ENCODE measurements around the gene SSTR4. TPM values are rescaled to one million over a fixed set of nuclear protein-coding genes. Genes with fewer than 3 reads are reported as not detected.
"Not testable (repeated sequence)": the region's sequence is repeated elsewhere in the genome, so short reads cannot be mapped to it uniquely, and the experiment has no call there.

SSTR4 gene
- total RNA-seq, 1 donor from 2014 or later: not detected

- Mint-ChIP-seq H3K4me3 (no peak overlapping the region), H3K27ac (no peak overlapping the region), H3K9me3 (no peaks in the 10 kb centered on the region), H3K36me3 (ENCODE audit: low read depth) (no peaks in the 10 kb centered on the region), H3K4me1 (no peaks in the 10 kb centered on the region), H3K27me3 (peaks cover 1% of the 10 kb centered on the region)
- no peak for DNase-seq
- intact Hi-C loops (cut with micrococcal nuclease): no loop called here
Observed at GRCh38 chr20:23023621-23024177, 11.4 kb upstream of the SSTR4 start.

- Mint-ChIP-seq H3K27ac (no peak overlapping the region), H3K27me3 (peaks cover 1% of the 10 kb centered on the region), H3K4me3 (no peak overlapping the region), H3K36me3 (ENCODE audit: low read depth) (no peaks in the 10 kb centered on the region), H3K4me1 (no peaks in the 10 kb centered on the region), H3K9me3 (no peaks in the 10 kb centered on the region)
- no peak for DNase-seq
- intact Hi-C loops (cut with micrococcal nuclease): no loop called here
Observed at GRCh38 chr20:23024701-23025100, 10.4 kb upstream of the SSTR4 start.

GRCh38 chr20:23025503-23025902 lies 9.6 kb upstream of the SSTR4 start:
- H3K36me3 Mint-ChIP-seq (ENCODE audit: low read depth); H3K4me3 Mint-ChIP-seq; DNase-seq; H3K27me3 Mint-ChIP-seq; intact Hi-C loops (cut with micrococcal nuclease); H3K9me3 Mint-ChIP-seq; H3K4me1 Mint-ChIP-seq; H3K27ac Mint-ChIP-seq: not testable (repeated sequence)

GRCh38 chr20:23027721-23028120 lies 7.4 kb upstream of the SSTR4 start:
- Mint-ChIP-seq H3K36me3 (ENCODE audit: low read depth) (no peaks in the 10 kb centered on the region), H3K27me3 (peaks cover 2% of the 10 kb centered on the region), H3K4me3 (no peak overlapping the region), H3K9me3 (no peaks in the 10 kb centered on the region), H3K27ac (no peak overlapping the region), H3K4me1 (no peaks in the 10 kb centered on the region)
- no peak for DNase-seq
- intact Hi-C loops (cut with micrococcal nuclease): no loop called here

GRCh38 chr20:23028392-23028791 lies 6.7 kb upstream of the SSTR4 start:
- no peaks in the 10 kb centered on the region for H3K36me3 Mint-ChIP-seq (ENCODE audit: low read depth)
- H3K9me3 Mint-ChIP-seq: no peaks in the 10 kb centered on the region
- intact Hi-C loops (cut with micrococcal nuclease): no loop called here
- H3K4me3 Mint-ChIP-seq: no peak overlapping the region
- no peaks in the 10 kb centered on the region for H3K4me1 Mint-ChIP-seq
- H3K27ac Mint-ChIP-seq: no peak overlapping the region
- H3K27me3 Mint-ChIP-seq: peaks cover 6% of the 10 kb centered on the region
- no peak for DNase-seq

- H3K27me3 Mint-ChIP-seq: peaks cover 6% of the 10 kb centered on the region
Observed at GRCh38 chr20:23029324-23029723, 5.8 kb upstream of the SSTR4 start.

GRCh38 chr20:23031346-23031745 lies 3.8 kb upstream of the SSTR4 start:
- H3K27me3 Mint-ChIP-seq: peaks cover 6% of the 10 kb centered on the region
- H3K4me1 Mint-ChIP-seq: no peaks in the 10 kb centered on the region
- no peaks in the 10 kb centered on the region for H3K9me3 Mint-ChIP-seq
- DNase-seq: no peak
- H3K27ac Mint-ChIP-seq: no peak overlapping the region
- H3K4me3 Mint-ChIP-seq: no peak overlapping the region
- H3K36me3 Mint-ChIP-seq (ENCODE audit: low read depth): no peaks in the 10 kb centered on the region
- intact Hi-C loops (cut with micrococcal nuclease): no loop called here

More at GRCh38 chr20:23029324-23029723, 5.8 kb upstream of the SSTR4 start:
- H3K4me1 Mint-ChIP-seq: no peaks in the 10 kb centered on the region
- no peaks in the 10 kb centered on the region for H3K9me3 Mint-ChIP-seq
- DNase-seq: no peak
- H3K36me3 Mint-ChIP-seq (ENCODE audit: low read depth): no peaks in the 10 kb centered on the region
- no peak overlapping the region for H3K27ac Mint-ChIP-seq
- H3K4me3 Mint-ChIP-seq: no peak overlapping the region
- intact Hi-C loops (cut with micrococcal nuclease): no loop called here

GRCh38 chr20:23032056-23032749 lies 2.9 kb upstream of the SSTR4 start:
- peaks cover 10% of the 10 kb centered on the region for H3K27me3 Mint-ChIP-seq
- no peaks in the 10 kb centered on the region for H3K9me3 Mint-ChIP-seq
- no peak for DNase-seq
- no peak overlapping the region for H3K27ac Mint-ChIP-seq
- no peak overlapping the region for H3K4me3 Mint-ChIP-seq
- intact Hi-C loops (cut with micrococcal nuclease): no loop called here
- no peaks in the 10 kb centered on the region for H3K4me1 Mint-ChIP-seq
- no peaks in the 10 kb centered on the region for H3K36me3 Mint-ChIP-seq (ENCODE audit: low read depth)

- H3K9me3 Mint-ChIP-seq: no peaks in the 10 kb centered on the region
- H3K4me1 Mint-ChIP-seq: no peaks in the 10 kb centered on the region
- H3K27ac Mint-ChIP-seq: no peak overlapping the region
- H3K4me3 Mint-ChIP-seq: no peak overlapping the region
- no peak for DNase-seq
- peaks cover 10% of the 10 kb centered on the region for H3K27me3 Mint-ChIP-seq
- H3K36me3 Mint-ChIP-seq (ENCODE audit: low read depth): no peaks in the 10 kb centered on the region
- intact Hi-C loops (cut with micrococcal nuclease): no loop called here
Observed at GRCh38 chr20:23032750-23033078, 2.4 kb upstream of the SSTR4 start.

- Mint-ChIP-seq H3K27ac (no peak overlapping the region), H3K36me3 (ENCODE audit: low read depth) (no peaks in the 10 kb centered on the region), H3K27me3 (peaks cover 10% of the 10 kb centered on the region), H3K4me3 (no peak overlapping the region), H3K4me1 (no peaks in the 10 kb centered on the region), H3K9me3 (no peaks in the 10 kb centered on the region)
- intact Hi-C loops (cut with micrococcal nuclease): no loop called here
- DNase-seq: no peak
Observed at GRCh38 chr20:23033918-23034317, 1.2 kb upstream of the SSTR4 start.

GRCh38 chr20:23035731-23036130 lies 619 bp downstream of the SSTR4 start:
- H3K27ac Mint-ChIP-seq: no peak overlapping the region
- H3K27me3 Mint-ChIP-seq: peaks cover 13% of the 10 kb centered on the region
- no peaks in the 10 kb centered on the region for H3K4me1 Mint-ChIP-seq
- no peaks in the 10 kb centered on the region for H3K36me3 Mint-ChIP-seq (ENCODE audit: low read depth)
- no peaks in the 10 kb centered on the region for H3K9me3 Mint-ChIP-seq
- H3K4me3 Mint-ChIP-seq: no peak overlapping the region
- DNase-seq: no peak
- intact Hi-C loops (cut with micrococcal nuclease): no loop called here

GRCh38 chr20:23036371-23036770 lies 1.3 kb downstream of the SSTR4 start:
- Mint-ChIP-seq H3K27me3 (peaks cover 13% of the 10 kb centered on the region), H3K27ac (no peak overlapping the region), H3K36me3 (ENCODE audit: low read depth) (no peaks in the 10 kb centered on the region), H3K4me3 (no peak overlapping the region), H3K4me1 (no peaks in the 10 kb centered on the region), H3K9me3 (no peaks in the 10 kb centered on the region)
- intact Hi-C loops (cut with micrococcal nuclease): no loop called here
- no peak for DNase-seq

GRCh38 chr20:23037017-23037481 lies 1.9 kb downstream of the SSTR4 start:
- Mint-ChIP-seq H3K4me3 (no peak overlapping the region), H3K4me1 (no peaks in the 10 kb centered on the region), H3K27me3 (peaks cover 15% of the 10 kb centered on the region), H3K36me3 (ENCODE audit: low read depth) (no peaks in the 10 kb centered on the region), H3K27ac (no peak overlapping the region), H3K9me3 (no peaks in the 10 kb centered on the region)
- DNase-seq: no peak
- intact Hi-C loops (cut with micrococcal nuclease): no loop called here

GRCh38 chr20:23039136-23039875 lies 4.2 kb downstream of the SSTR4 start:
- H3K9me3 Mint-ChIP-seq: no peaks in the 10 kb centered on the region
- H3K36me3 Mint-ChIP-seq (ENCODE audit: low read depth): no peaks in the 10 kb centered on the region
- H3K4me1 Mint-ChIP-seq: no peaks in the 10 kb centered on the region
- no peak for DNase-seq
- H3K27ac Mint-ChIP-seq: no peak overlapping the region
- H3K4me3 Mint-ChIP-seq: no peak overlapping the region
- intact Hi-C loops (cut with micrococcal nuclease): no loop called here
- peaks cover 21% of the 10 kb centered on the region for H3K27me3 Mint-ChIP-seq
